Effector CD4-positive, alpha-beta T cell (primary cell): ENCODE measurements around the gene RHBDD2.

ENCODE experiments used
- DNase-seq: peaks from one replicate; pipeline ENCODE4 v3.0.0-alpha.2; 2020

Gene RHBDD2

GRCh38 chr7:75920431-75921161, 41.8 kb downstream of the RHBDD2 start:
- DNase-seq: peak; percentile 6

- no peak for DNase-seq
Observed at GRCh38 chr7:75921479-75921878, 42.6 kb downstream of the RHBDD2 start.

- no peak for DNase-seq
Observed at GRCh38 chr7:75922966-75923603, 44.3 kb downstream of the RHBDD2 start.

- no peak for DNase-seq
Observed at GRCh38 chr7:75924256-75924655, 45.4 kb downstream of the RHBDD2 start.

GRCh38 chr7:75924889-75925288, 46.1 kb downstream of the RHBDD2 start:
- DNase-seq: no peak

- DNase-seq: no peak
Observed at GRCh38 chr7:75925717-75926435, 47.0 kb downstream of the RHBDD2 start.

- DNase-seq: no peak
Observed at GRCh38 chr7:75928568-75928914, 49.7 kb downstream of the RHBDD2 start.

- no peak for DNase-seq
Observed at GRCh38 chr7:75931680-75932079, 52.8 kb downstream of the RHBDD2 start.

- DNase-seq: no peak
Observed at GRCh38 chr7:75937958-75938786, 59.3 kb downstream of the RHBDD2 start.
